HCT116 (cell line): ENCODE data around the gene KRT37. TPM values are rescaled to one million over a fixed set of nuclear protein-coding genes. Genes with fewer than 3 reads are reported as not detected.

Experiments
- ATAC-seq: fragments of 200-7000 bp; cut with Tn5 transposase; 2 replicates; pipeline ENCODE4 v1.9.1; 2020; ENCODE audit warnings: mild to moderate bottlenecking, moderate library complexity
- BruUV-seq: library from RNA; stranded (reverse); fragments of 400-500 nt; replicated peaks from 2 replicates; lab custom pipeline; 2021; lab: Mats Ljungman, UMichigan
- CTCF ChIA-PET: fragments of 300-600 bp; sonication (Branson Sonifier 250); formaldehyde crosslinking; loops from one replicate; lab custom pipeline; 2021; ENCODE audit warnings: antibody characterized with exemption; lab: Charles Lee
- POLR2A ChIA-PET: fragments of 300-600, 350-600 bp; sonication (Branson Sonifier 250); formaldehyde crosslinking; loops from one replicate; lab custom pipeline; 2021; ENCODE audit warnings: antibody characterized with exemption; lab: Charles Lee
- RAD21 ChIA-PET, 2 experiments: fragments of 300-600 bp; sonication (Branson Sonifier 250); formaldehyde crosslinking; loops; one replicate each; lab custom pipeline; 2023; ENCODE audit warnings: low total read pairs in 2 of 2; ENCODE audit not compliant: uncharacterized antibody in 2 of 2, unreplicated experiment in 2 of 2, low non-redundant PET in 1 of 2; lab: Charles Lee
- DNase-seq: peaks from one replicate; pipeline ENCODE4 v3.0.0-alpha.2; 2010; ENCODE audit warnings: low read depth, low spot score
- H2AFZ ChIP-seq: fragments of 200-600 bp; shearing (Covaris generic), sonication (generic); 2 replicates; pipeline ENCODE4 v1.6.1; 2017; ENCODE audit warnings: low read depth, mixed run types, mixed read lengths, antibody characterized with exemption, low read length; ENCODE audit not compliant: poor library complexity, severe bottlenecking
- H3K27ac ChIP-seq: 2 replicates; pipeline ENCODE4 v1.5.1; 2012; ENCODE audit warnings: low read depth, low read length
- H3K27me3 ChIP-seq: fragments of 200-600 bp; sonication (generic); 2 replicates; pipeline ENCODE4 v1.6.1; 2016; ENCODE audit warnings: mixed run types, low read length, mixed read lengths; ENCODE audit not compliant: insufficient read depth
- H3K36me3 ChIP-seq, 2 experiments: fragments of 200-500 bp in 1 of 2; fragments of 200-600 bp in 1 of 2; sonication (Bioruptor generic) in 1 of 2; sonication (generic) in 1 of 2; 2 replicates each; pipeline versions ENCODE4 v1.5.1 to v1.6.1; 2014 to 2016; ENCODE audit warnings: low read length in 2 of 2, inconsistent platforms in 1 of 2, mixed read lengths in 1 of 2, mixed run types in 1 of 2; ENCODE audit not compliant: insufficient read depth in 2 of 2, control insufficient read depth in 1 of 2
- H3K4me1 ChIP-seq, 2 experiments: fragments of 200-600 bp in 1 of 2; sonication (generic) in 1 of 2; 2 replicates each; pipeline versions ENCODE4 v1.5.1 to v1.6.1; 2012 to 2017; ENCODE audit warnings: low read length in 2 of 2, inconsistent platforms in 1 of 2, mild to moderate bottlenecking in 1 of 2, mixed read lengths in 1 of 2, mixed run types in 1 of 2, moderate library complexity in 1 of 2; ENCODE audit not compliant: insufficient read depth in 2 of 2, control insufficient read depth in 1 of 2
- H3K4me2 ChIP-seq: fragments of 200-600 bp; sonication (generic); 2 replicates; pipeline ENCODE4 v1.6.1; 2017; ENCODE audit warnings: mixed run types, low read length, mixed read lengths
- H3K4me3 ChIP-seq, 2 experiments: fragments of 200-600 bp in 1 of 2; sonication (generic) in 1 of 2; replicated peaks in 1 of 2; 2 replicates each; pipeline ENCODE4 v1.5.1; 2011 to 2016; ENCODE audit warnings: low read length in 2 of 2, control low read depth in 1 of 2, low read depth in 1 of 2, mild to moderate bottlenecking in 1 of 2, mixed read lengths in 1 of 2, mixed run types in 1 of 2
- H3K79me2 ChIP-seq: fragments of 200-600 bp; sonication (generic); 2 replicates; pipeline ENCODE4 v1.6.1; 2017; ENCODE audit warnings: mild to moderate bottlenecking, mixed run types, low read length, moderate library complexity, mixed read lengths; ENCODE audit not compliant: insufficient read depth
- H3K9ac ChIP-seq: fragments of 200-600 bp; sonication (generic); 2 replicates; pipeline ENCODE4 v1.6.1; 2016; ENCODE audit warnings: low read length, mixed read lengths
- H3K9me2 ChIP-seq: fragments of 200-600 bp; sonication (generic), shearing (Covaris generic); 2 replicates; pipeline ENCODE4 v1.6.1; 2017; ENCODE audit warnings: mixed run types, mild to moderate bottlenecking, moderate library complexity; ENCODE audit not compliant: insufficient read depth
- H3K9me3 ChIP-seq, 2 experiments: fragments of 200-500 bp in 1 of 2; fragments of 200-600 bp in 1 of 2; sonication (Bioruptor generic) in 1 of 2; sonication (generic) in 1 of 2; 2 replicates each; pipeline ENCODE4 v1.6.1; 2014 to 2017; ENCODE audit warnings: low read length in 2 of 2, mixed read lengths in 2 of 2, inconsistent platforms in 1 of 2, low read depth in 1 of 2, mild to moderate bottlenecking in 1 of 2, mixed run types in 1 of 2, moderate library complexity in 1 of 2; ENCODE audit not compliant: control insufficient read depth in 1 of 2, insufficient read depth in 1 of 2
- H4K20me1 ChIP-seq: fragments of 200-600 bp; sonication (generic), shearing (Covaris generic); 2 replicates; pipeline ENCODE4 v1.6.1; 2017; ENCODE audit warnings: mixed run types, mild to moderate bottlenecking, moderate library complexity; ENCODE audit not compliant: insufficient read depth
- CBX3 ChIP-seq: IDR thresholded peaks from 2 replicates; pipeline ENCODE4 v1.6.1; 2012; ENCODE audit warnings: low read depth
- CEBPB ChIP-seq: IDR thresholded peaks from 2 replicates; pipeline ENCODE4 v1.6.1; 2012; ENCODE audit warnings: low read depth
- CTCF ChIP-seq, 3 experiments: fragments of 200-600 bp in 1 of 3; sonication (generic) in 1 of 3; IDR thresholded peaks in 2 of 3; conservative IDR thresholded peaks in 1 of 3; 2 replicates each; pipeline ENCODE4 v1.5.1; 2012 to 2017; ENCODE audit warnings: low read depth in 2 of 3, low read length in 2 of 3, antibody characterized with exemption in 1 of 3, borderline replicate concordance in 1 of 3, control low read depth in 1 of 3, mild to moderate bottlenecking in 1 of 3, mixed read lengths in 1 of 3, mixed run types in 1 of 3, moderate library complexity in 1 of 3; ENCODE audit not compliant: insufficient read depth in 1 of 3
- EZH2 ChIP-seq: fragments of 200-600 bp; sonication (generic); IDR thresholded peaks from 2 replicates; pipeline ENCODE4 v1.6.1; 2017; ENCODE audit warnings: antibody characterized with exemption, mixed run types
- EZH2phosphoT487 ChIP-seq: fragments of 200-600 bp; IDR thresholded peaks from 2 replicates; pipeline ENCODE4 v1.6.1; 2018; ENCODE audit warnings: antibody characterized with exemption, borderline replicate concordance
- FOSL1 ChIP-seq: IDR thresholded peaks from 2 replicates; pipeline ENCODE4 v1.6.1; 2012; ENCODE audit warnings: low read depth
- JUND ChIP-seq: IDR thresholded peaks from 2 replicates; pipeline ENCODE4 v1.6.1; 2012
- POLR2AphosphoS5 ChIP-seq: IDR thresholded peaks from 2 replicates; pipeline ENCODE4 v1.6.1; 2011; ENCODE audit warnings: mild to moderate bottlenecking, low read depth, low read length, moderate library complexity
- RAD21 ChIP-seq: IDR thresholded peaks from 2 replicates; pipeline ENCODE4 v1.6.1; 2012; ENCODE audit warnings: low read depth, mild to moderate bottlenecking
- REST ChIP-seq: IDR thresholded peaks from 2 replicates; pipeline ENCODE4 v1.6.1; 2012; ENCODE audit warnings: low read depth
- SIN3A ChIP-seq: IDR thresholded peaks from 2 replicates; pipeline ENCODE4 v1.6.1; 2012; ENCODE audit warnings: low read depth
- SP1 ChIP-seq: IDR thresholded peaks from 2 replicates; pipeline ENCODE4 v1.6.1; 2012; ENCODE audit warnings: low read depth
- SRF ChIP-seq: IDR thresholded peaks from 2 replicates; pipeline ENCODE4 v1.6.1; 2012; ENCODE audit warnings: low read depth
- YY1 ChIP-seq: IDR thresholded peaks from 2 replicates; pipeline ENCODE4 v1.6.1; 2011; ENCODE audit warnings: low read length, low read depth, moderate library complexity, mild to moderate bottlenecking; ENCODE audit not compliant: insufficient replicate concordance; ENCODE audit errors: extremely low read depth
- ZBTB33 ChIP-seq: IDR thresholded peaks from 2 replicates; pipeline ENCODE4 v1.6.1; 2011; ENCODE audit warnings: mild to moderate bottlenecking, low read length, moderate library complexity; ENCODE audit not compliant: insufficient replicate concordance; ENCODE audit errors: extremely low read depth
- ZFX ChIP-seq: fragments of 450-650 bp; IDR thresholded peaks from 2 replicates; pipeline ENCODE4 v1.6.1; 2017
- ZNF274 ChIP-seq: fragments of 200-500 bp; sonication (Bioruptor generic); IDR thresholded peaks from 2 replicates; pipeline ENCODE4 v1.6.1; 2014; ENCODE audit warnings: mild to moderate bottlenecking, low read depth, low read length, inconsistent platforms
- intact Hi-C: fragments of 100-400 bp; cut with micrococcal nuclease; formaldehyde crosslinking; loops from 2 replicates; pipeline ENCODE4 v1.10.0; 2022
- total RNA-seq: library from RNA; stranded (reverse); gene quantifications from one replicate; pipeline ENCODE4 v1.2.1, GENCODE V29; 2021; ENCODE audit not compliant: unreplicated experiment
- TF ChIP-seq, protein P1 (sequence below): IDR thresholded peaks from 2 replicates; pipeline ENCODE4 v1.6.1; 2012

Gene KRT37
- total RNA-seq, 1 experiment from 2014 or later, result not detected

DNA sequence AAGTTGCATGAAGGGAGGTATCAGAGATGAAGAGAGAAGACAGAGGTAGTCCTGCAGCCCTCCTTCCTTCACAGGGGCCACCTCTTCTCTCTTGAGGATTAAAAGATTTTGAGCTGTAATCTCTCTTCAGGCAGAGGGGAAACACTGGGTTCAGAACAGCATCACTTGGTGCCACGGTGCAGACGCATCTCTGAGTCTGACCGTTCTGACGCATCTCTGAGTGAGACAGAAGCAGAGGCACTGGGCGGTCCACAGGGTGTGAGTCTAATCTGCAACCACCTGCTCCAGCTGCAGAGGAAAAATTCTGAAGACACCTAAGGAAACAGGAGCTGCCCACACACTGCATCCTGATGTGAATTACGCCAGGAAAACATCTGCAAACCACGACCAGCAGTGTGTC is 5.3 kb upstream of the KRT37 start:
- no peaks in the 10 kb centered on the region for H3K36me3 ChIP-seq
- H3K4me1 ChIP-seq, result peaks cover 11 to 13% of the 10 kb centered on the region in 2 experiments
- no peaks in the 10 kb centered on the region for H3K9me2 ChIP-seq
- RAD21 ChIA-PET, result interaction anchor here in 1 of 2 experiments (0.7 kb wide), 1 partner anchor 16 kb away, joined by 3 read pairs; no protein-coding TSS in a partner anchor
- H3K4me2 ChIP-seq, result no peak overlapping the region
- POLR2A ChIA-PET, result no interaction called here
- H3K27ac ChIP-seq, result no peak overlapping the region
- no peaks in the 10 kb centered on the region for H3K79me2 ChIP-seq
- no peak overlapping the region for H3K4me3 ChIP-seq
- intact Hi-C loops, result no loop called here
- H2AFZ ChIP-seq, result no peak overlapping the region
- H3K9ac ChIP-seq, result no peak overlapping the region
- no peaks in the 10 kb centered on the region for H4K20me1 ChIP-seq
- TF ChIP-seq POLR2AphosphoS5, result no peak
- TF ChIP-seq YY1, result no peak
- no peak for TF ChIP-seq SP1
- TF ChIP-seq CBX3, result no peak
- TF ChIP-seq, protein P1, sequence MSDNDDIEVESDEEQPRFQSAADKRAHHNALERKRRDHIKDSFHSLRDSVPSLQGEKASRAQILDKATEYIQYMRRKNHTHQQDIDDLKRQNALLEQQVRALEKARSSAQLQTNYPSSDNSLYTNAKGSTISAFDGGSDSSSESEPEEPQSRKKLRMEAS, result no peak
- TF ChIP-seq CTCF (IDR thresholded peaks at IDR 0.05 in 2 of 3, conservative IDR thresholded peaks at IDR 0.05 in 1 of 3; ENCODE audit: borderline replicate concordance in 1 of 3, insufficient read depth in 1 of 3, low read depth in 2 of 3, low read length in 2 of 3), result no peak
- TF ChIP-seq ZBTB33, result no peak
- no peak for TF ChIP-seq EZH2phosphoT487
- no peak for TF ChIP-seq FOSL1
- TF ChIP-seq SRF, result no peak
- TF ChIP-seq RAD21, result no peak
- no peak for TF ChIP-seq CEBPB
- TF ChIP-seq EZH2, result no peak
- no peak for TF ChIP-seq ZNF274
- TF ChIP-seq REST, result no peak
- no peak for TF ChIP-seq JUND
- no peak for TF ChIP-seq SIN3A
- no peak for TF ChIP-seq ZFX
- TF ChIP-seq, all 23 proteins: peak for 0
- no TSS peak for BruUV-seq
- DNase-seq (no peak), ATAC-seq (no peak)
- H3K27me3 ChIP-seq, result no peaks in the 10 kb centered on the region
- CTCF ChIA-PET, result no interaction called here
- no peaks in the 10 kb centered on the region for H3K9me3 ChIP-seq
